HG03066 (cell line): Measurements from ENCODE around the gene STAC.
"Not testable (repeated sequence)": the region's sequence is repeated elsewhere in the genome, so short reads cannot be mapped to it uniquely, and the experiment has no call there.

Experiments used
- ATAC-seq: cut with Tn5 transposase; IDR thresholded peaks from one replicate; pipeline ENCODE4 v1.9.1; 2021; ENCODE audit warnings: low read depth; ENCODE audit not compliant: unreplicated experiment

Gene STAC

GRCh38 chr3:36411587-36411986, 31.3 kb downstream of the STAC start:
- ATAC-seq = no peak

- no peak for ATAC-seq
Measured at GRCh38 chr3:36416599-36416998, 36.3 kb downstream of the STAC start.

GRCh38 chr3:36417237-36417636, 36.9 kb downstream of the STAC start:
- no peak for ATAC-seq

GRCh38 chr3:36418296-36418695, 38.0 kb downstream of the STAC start:
- ATAC-seq = no peak

- no peak for ATAC-seq
Measured at GRCh38 chr3:36428445-36428844, 48.1 kb downstream of the STAC start.

- no peak for ATAC-seq
Measured at GRCh38 chr3:36429986-36430485, 49.7 kb downstream of the STAC start.

- ATAC-seq = no peak
Measured at GRCh38 chr3:36433511-36433910, 53.2 kb downstream of the STAC start.

GRCh38 chr3:36434687-36435426, 54.6 kb downstream of the STAC start:
- ATAC-seq = no peak

- no peak for ATAC-seq
Measured at GRCh38 chr3:36443028-36443686, 62.9 kb downstream of the STAC start.

- ATAC-seq = no peak
Measured at GRCh38 chr3:36444909-36445308, 64.6 kb downstream of the STAC start.

- no peak for ATAC-seq
Measured at GRCh38 chr3:36446276-36446675, 66.0 kb downstream of the STAC start.

GRCh38 chr3:36447061-36447460, 66.8 kb downstream of the STAC start:
- ATAC-seq = no peak

GRCh38 chr3:36451816-36452215, 71.5 kb downstream of the STAC start:
- ATAC-seq = no peak

GRCh38 chr3:36453213-36453612, 72.9 kb downstream of the STAC start:
- ATAC-seq = not testable (repeated sequence)

GRCh38 chr3:36453896-36454295, 73.6 kb downstream of the STAC start:
- ATAC-seq = not testable (repeated sequence)

GRCh38 chr3:36455406-36455805, 75.1 kb downstream of the STAC start:
- ATAC-seq = no peak

GRCh38 chr3:36456784-36457183, 76.5 kb downstream of the STAC start:
- ATAC-seq = no peak

- ATAC-seq = no peak
Measured at GRCh38 chr3:36457667-36458066, 77.4 kb downstream of the STAC start.

GRCh38 chr3:36459177-36459576, 78.9 kb downstream of the STAC start:
- no peak for ATAC-seq

GRCh38 chr3:36461597-36461996, 81.3 kb downstream of the STAC start:
- no peak for ATAC-seq

GRCh38 chr3:36472045-36472444, 91.7 kb downstream of the STAC start:
- ATAC-seq = not testable (repeated sequence)

GRCh38 chr3:36475558-36475957, 95.3 kb downstream of the STAC start:
- no peak for ATAC-seq
